Breast epithelium (tissue), 4 donors: ENCODE data around the gene HEXD. TPM values are rescaled to one million over a fixed set of nuclear protein-coding genes. Genes with fewer than 3 reads are reported as not detected.

Source experiments
- DNase-seq, 2 donors: peaks; one replicate each; pipeline ENCODE4 v3.0.0-alpha.2; 2019; ENCODE audit warnings: low spot score in 2 of 2
- H3K27ac ChIP-seq, 2 donors: fragments of 200-600 bp; sonication (generic) in 1 of 2; one replicate each; pipeline ENCODE4 v1.5.1; 2016 to 2019; ENCODE audit warnings: mild to moderate bottlenecking in 1 of 2
- H3K27me3 ChIP-seq, 2 donors: fragments of 200-600 bp; sonication (generic) in 1 of 2; one replicate each; pipeline versions ENCODE4 v1.5.1 to v1.6.0; 2017 to 2019; ENCODE audit warnings: control low read depth in 1 of 2, mild to moderate bottlenecking in 1 of 2
- H3K36me3 ChIP-seq: fragments of 200-600 bp; one replicate; pipeline ENCODE4 v1.5.1; 2019
- H3K4me1 ChIP-seq, 2 donors: fragments of 200-600 bp; sonication (generic); one replicate each; pipeline ENCODE4 v1.5.1; 2016 to 2019; ENCODE audit warnings: control low read depth in 1 of 2
- H3K4me3 ChIP-seq, 3 donors: fragments of 200-600 bp; sonication (generic); 1 replicate in 2 of 3; 2 replicates in 1 of 3; pipeline ENCODE4 v1.5.1; 2016 to 2019; ENCODE audit warnings: mild to moderate bottlenecking in 3 of 3, moderate library complexity in 2 of 3
- H3K9me3 ChIP-seq, 2 donors: fragments of 200-600 bp; sonication (generic) in 1 of 2; one replicate each; pipeline ENCODE4 v1.5.1; 2016 to 2019; ENCODE audit warnings: control low read depth in 1 of 2
- POLR2A ChIP-seq: fragments of 450-650 bp; IDR thresholded peaks from one replicate; pipeline ENCODE4 v1.6.1; 2016; ENCODE audit warnings: antibody characterized with exemption, mild to moderate bottlenecking, moderate library complexity
- POLR2AphosphoS5 ChIP-seq, 3 donors: sonication (generic); formaldehyde crosslinking; IDR thresholded peaks; one replicate each; pipeline ENCODE4 v1.6.1; 2017; ENCODE audit warnings: antibody characterized with exemption in 3 of 3
- intact Hi-C: fragments of 100-400 bp; cut with DNase I; formaldehyde crosslinking; loops from one replicate; pipeline ENCODE4 v1.15.1; 2023; ENCODE audit warnings: low total_unique reads
- total RNA-seq, 3 donors: library from RNA; depleted of rRNA; stranded (reverse); fragments of >200 nt; gene quantifications; one replicate each; pipeline ENCODE4 v1.1.0, GENCODE V29; 2016
- TF ChIP-seq, protein P1 (sequence below), 3 donors: fragments of 450-650 bp; IDR thresholded peaks; one replicate each; pipeline ENCODE4 v1.5.1; 2016 to 2017; ENCODE audit warnings: antibody characterized with exemption in 3 of 3, mild to moderate bottlenecking in 3 of 3, moderate library complexity in 3 of 3

HEXD gene
- total RNA-seq, 3 donors from 2014 or later: 48.2 to 157 (median 68.2) TPM

DNA sequence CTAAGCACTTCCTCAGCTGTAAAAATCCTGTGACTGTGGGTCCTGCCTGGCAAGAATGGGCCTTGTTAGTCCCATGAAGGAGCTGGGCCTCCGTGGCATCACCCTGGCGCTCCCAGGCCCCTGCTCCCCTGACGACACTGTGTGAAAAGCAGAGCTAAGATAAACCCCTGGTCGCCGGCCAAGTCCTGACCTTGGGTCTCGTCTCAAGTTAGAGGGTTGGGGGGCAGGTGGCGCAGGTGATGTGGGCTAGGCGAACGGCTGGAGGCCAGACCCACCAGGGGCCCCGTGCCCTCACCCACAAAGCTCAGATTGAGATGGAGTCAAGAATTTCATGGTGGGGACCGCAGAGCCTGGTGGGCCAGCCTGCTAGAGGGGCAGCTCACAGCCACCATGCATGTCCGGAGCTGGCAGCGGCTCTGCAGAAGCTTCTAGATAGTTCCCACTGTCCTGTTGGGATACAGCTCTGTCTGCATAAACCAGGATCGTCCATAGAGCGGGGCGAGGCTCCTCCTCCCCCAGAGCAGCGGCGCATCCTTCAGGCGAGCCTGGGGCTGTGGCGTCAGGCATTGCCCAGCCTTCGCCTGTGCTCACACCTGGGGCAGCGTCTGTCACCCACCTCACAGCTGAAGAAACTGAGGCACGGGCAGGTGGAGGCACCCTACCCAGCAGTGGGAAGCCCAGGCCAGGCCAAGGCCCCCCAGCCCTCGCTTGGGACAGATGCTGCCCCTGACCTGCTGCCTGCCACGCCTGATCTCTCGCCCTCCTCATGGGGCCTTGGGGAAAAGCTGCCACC is 20.4 kb downstream of the HEXD start:
- H3K4me1 ChIP-seq: no peaks in the 10 kb centered on the region
- intact Hi-C loops: no loop called here
- DNase-seq: no peak
- no peaks in the 10 kb centered on the region for H3K27me3 ChIP-seq
- no peak for TF ChIP-seq POLR2A
- no peak for TF ChIP-seq POLR2AphosphoS5 (IDR thresholded peaks at IDR 0.05)
- TF ChIP-seq, protein P1, sequence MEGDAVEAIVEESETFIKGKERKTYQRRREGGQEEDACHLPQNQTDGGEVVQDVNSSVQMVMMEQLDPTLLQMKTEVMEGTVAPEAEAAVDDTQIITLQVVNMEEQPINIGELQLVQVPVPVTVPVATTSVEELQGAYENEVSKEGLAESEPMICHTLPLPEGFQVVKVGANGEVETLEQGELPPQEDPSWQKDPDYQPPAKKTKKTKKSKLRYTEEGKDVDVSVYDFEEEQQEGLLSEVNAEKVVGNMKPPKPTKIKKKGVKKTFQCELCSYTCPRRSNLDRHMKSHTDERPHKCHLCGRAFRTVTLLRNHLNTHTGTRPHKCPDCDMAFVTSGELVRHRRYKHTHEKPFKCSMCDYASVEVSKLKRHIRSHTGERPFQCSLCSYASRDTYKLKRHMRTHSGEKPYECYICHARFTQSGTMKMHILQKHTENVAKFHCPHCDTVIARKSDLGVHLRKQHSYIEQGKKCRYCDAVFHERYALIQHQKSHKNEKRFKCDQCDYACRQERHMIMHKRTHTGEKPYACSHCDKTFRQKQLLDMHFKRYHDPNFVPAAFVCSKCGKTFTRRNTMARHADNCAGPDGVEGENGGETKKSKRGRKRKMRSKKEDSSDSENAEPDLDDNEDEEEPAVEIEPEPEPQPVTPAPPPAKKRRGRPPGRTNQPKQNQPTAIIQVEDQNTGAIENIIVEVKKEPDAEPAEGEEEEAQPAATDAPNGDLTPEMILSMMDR (IDR thresholded peaks at IDR 0.05): no peak
- H3K36me3 ChIP-seq: no peaks in the 10 kb centered on the region
- H3K4me3 ChIP-seq: no peak overlapping the region
- no peaks in the 10 kb centered on the region for H3K9me3 ChIP-seq
- no peak overlapping the region for H3K27ac ChIP-seq

DNA sequence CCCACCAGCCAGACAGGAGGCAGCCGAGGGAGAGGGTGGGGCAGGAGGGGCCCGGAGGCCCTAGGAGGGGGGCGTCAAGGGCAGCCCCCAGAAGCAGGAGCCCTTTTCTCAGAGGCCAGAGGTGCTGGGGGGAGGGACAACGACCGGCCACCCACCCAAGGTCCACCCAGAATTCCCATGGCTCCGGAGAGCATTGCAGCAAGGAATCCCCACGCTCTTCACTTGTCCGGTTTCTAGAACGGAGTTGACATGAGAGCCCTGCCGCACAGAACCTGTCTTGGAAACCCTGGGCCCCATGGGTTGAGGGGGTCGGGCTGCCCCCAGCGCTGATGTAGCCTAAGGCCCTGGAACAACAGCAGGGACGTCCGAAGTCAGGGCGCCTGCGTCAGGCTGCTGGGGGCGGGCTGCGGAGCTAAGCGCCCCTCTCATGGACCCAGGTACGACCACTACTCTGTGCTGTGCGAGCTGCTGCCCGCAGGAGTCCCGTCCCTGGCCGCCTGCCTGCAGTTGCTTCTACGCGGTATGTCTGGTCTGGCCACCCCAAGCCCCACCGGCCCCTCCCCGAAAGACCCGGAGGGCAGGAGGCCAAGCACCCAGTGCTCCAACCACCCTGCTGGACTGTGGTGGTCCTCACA is 21.2 kb downstream of the HEXD start:
- TF ChIP-seq POLR2AphosphoS5 (IDR thresholded peaks at IDR 0.05): no peak
- no peak for TF ChIP-seq POLR2A
- TF ChIP-seq, protein P1 (IDR thresholded peaks at IDR 0.05): no peak
- Histone ChIP-seq H3K4me1 (no peaks in the 10 kb centered on the region), H3K27me3 (no peaks in the 10 kb centered on the region), H3K27ac (no peak overlapping the region), H3K36me3 (no peaks in the 10 kb centered on the region), H3K9me3 (no peaks in the 10 kb centered on the region), H3K4me3 (no peak overlapping the region)
- no peak for DNase-seq
- intact Hi-C loops: no loop called here

DNA sequence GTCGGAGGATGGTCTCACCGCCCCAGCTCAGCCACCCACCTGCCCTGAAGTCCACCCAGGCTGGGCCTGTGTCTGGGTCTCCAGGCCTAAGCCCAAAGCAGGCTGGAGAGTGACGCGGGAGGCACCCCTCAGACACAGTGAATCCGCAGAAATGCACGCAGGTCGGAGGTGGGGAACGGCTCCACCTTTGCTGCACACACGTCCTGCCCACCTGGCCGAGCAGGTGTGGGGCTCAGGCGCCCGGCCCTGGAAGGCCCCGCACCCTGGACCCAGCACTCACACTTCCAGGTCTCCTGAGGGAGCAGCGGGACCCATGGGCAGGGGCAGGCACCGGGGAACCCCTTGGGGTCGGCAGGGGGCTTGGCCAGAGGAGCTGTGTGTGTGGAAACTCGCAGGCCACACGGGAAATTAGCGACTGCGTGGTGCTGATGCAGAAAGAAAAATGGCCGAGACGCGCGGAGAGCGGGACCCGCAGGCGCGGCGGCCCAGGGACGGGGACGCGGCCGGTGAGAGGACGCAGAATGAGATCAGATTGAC is 21.8 kb downstream of the HEXD start:
- no peaks in the 10 kb centered on the region for H3K27me3 ChIP-seq
- no peaks in the 10 kb centered on the region for H3K36me3 ChIP-seq
- H3K27ac ChIP-seq: no peak overlapping the region
- no peak for TF ChIP-seq POLR2AphosphoS5 (IDR thresholded peaks at IDR 0.05)
- peaks cover 0 to 5% of the 10 kb centered on the region in 2 donors for H3K4me1 ChIP-seq
- H3K4me3 ChIP-seq: no peak overlapping the region
- H3K9me3 ChIP-seq: no peaks in the 10 kb centered on the region
- intact Hi-C loops: no loop called here
- no peak for DNase-seq

DNA sequence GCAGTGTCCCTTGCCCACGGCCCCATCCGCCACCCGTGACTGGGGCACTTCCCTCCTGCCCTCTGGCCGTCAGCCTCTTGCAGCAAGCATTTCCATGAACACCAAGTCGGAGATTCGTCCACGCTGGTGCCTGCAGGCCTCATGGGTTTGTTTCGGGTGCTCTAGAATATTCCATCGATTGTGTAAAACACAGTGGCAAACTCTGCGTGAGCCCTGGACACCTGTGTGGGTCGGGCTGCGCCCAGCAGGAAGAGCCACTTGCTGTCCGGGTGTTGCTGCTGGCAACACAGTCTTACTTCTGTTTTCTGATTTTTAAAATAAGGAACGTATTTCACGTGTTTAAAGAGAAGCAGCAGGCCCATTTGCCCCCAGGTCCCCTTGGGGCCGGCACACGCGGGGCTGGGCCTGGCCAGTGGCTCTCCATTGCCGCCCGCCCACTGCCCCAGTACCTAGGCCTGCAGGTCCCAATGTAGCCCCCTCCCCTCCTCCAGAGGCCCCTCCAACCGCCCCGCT is 22.4 kb downstream of the HEXD start:
- Histone ChIP-seq H3K36me3 (no peaks in the 10 kb centered on the region), H3K4me3 (peak overlapping the region in 1 of 3 donors; percentile 4), H3K9me3 (no peaks in the 10 kb centered on the region), H3K27ac (no peak overlapping the region), H3K27me3 (no peaks in the 10 kb centered on the region), H3K4me1 (peaks cover under 1 to 11% of the 10 kb centered on the region in 2 donors)
- no peak for DNase-seq
- TF ChIP-seq POLR2AphosphoS5 (IDR thresholded peaks at IDR 0.05): no peak
- no peak for TF ChIP-seq POLR2A
- TF ChIP-seq, protein P1 (IDR thresholded peaks at IDR 0.05): no peak
- intact Hi-C loops: no loop called here

DNA sequence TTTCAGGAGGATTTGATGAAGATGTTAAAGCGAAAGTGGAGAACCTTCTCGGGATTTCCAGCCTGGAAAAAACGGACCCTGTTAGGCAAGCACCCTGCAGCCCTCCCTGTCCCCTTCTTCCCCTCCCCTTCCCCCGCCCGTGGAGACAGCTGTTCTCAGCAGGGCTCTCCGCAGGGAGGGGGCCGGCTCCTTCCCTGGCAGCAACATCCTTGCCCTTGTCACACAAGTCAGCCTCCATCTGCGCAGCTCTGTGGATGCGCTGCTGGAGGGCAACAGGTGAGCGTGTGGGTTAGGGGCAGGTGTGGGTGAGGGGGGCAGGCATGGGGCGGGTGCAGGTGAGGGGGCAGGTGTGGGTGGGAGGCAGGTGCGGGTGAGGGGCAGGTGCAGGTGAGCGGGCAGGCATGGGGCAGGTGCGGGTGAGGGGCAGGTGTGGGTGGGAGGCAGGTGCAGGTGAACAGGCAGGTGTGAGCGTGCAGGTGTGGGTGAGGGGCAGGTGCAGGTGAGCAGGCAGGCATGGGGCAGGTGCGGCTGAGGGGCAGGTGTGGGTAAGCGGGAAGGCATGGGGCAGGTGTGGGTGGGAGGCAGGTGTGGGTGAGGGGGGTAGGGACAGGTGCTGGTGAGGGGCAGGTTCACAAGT is 23.0 kb downstream of the HEXD start:
- Histone ChIP-seq H3K27ac (no peak overlapping the region), H3K9me3 (no peaks in the 10 kb centered on the region), H3K27me3 (no peaks in the 10 kb centered on the region), H3K36me3 (no peaks in the 10 kb centered on the region), H3K4me1 (peaks cover 6 to 17% of the 10 kb centered on the region in 2 donors), H3K4me3 (peak overlapping the region in 1 of 3 donors; percentile 4)
- intact Hi-C loops: no loop called here
- TF ChIP-seq POLR2A: no peak
- TF ChIP-seq, protein P1 (IDR thresholded peaks at IDR 0.05): no peak
- TF ChIP-seq POLR2AphosphoS5 (IDR thresholded peaks at IDR 0.05): no peak
- DNase-seq: no peak
